NOMO-1 treated with dmso at 0.1 percent for 144 hours (cell line): ENCODE data around the gene JPH3.
"Not testable (repeated sequence)": the region's sequence is repeated elsewhere in the genome, so short reads cannot be mapped to it uniquely, and the experiment has no call there.

Experiments
- DNase-seq: peaks from one replicate; lab custom pipeline; 2025; ENCODE audit not compliant: unreplicated experiment; lab: John Stamatoyannopoulos, UW

JPH3 gene

GRCh38 chr16:87678618-87679017 is 76.3 kb downstream of the JPH3 start:
- no peak for DNase-seq

GRCh38 chr16:87679593-87680271 is 77.4 kb downstream of the JPH3 start:
- no peak for DNase-seq

- DNase-seq: no peak
Measured at GRCh38 chr16:87680272-87680644, 78.0 kb downstream of the JPH3 start.

DNA sequence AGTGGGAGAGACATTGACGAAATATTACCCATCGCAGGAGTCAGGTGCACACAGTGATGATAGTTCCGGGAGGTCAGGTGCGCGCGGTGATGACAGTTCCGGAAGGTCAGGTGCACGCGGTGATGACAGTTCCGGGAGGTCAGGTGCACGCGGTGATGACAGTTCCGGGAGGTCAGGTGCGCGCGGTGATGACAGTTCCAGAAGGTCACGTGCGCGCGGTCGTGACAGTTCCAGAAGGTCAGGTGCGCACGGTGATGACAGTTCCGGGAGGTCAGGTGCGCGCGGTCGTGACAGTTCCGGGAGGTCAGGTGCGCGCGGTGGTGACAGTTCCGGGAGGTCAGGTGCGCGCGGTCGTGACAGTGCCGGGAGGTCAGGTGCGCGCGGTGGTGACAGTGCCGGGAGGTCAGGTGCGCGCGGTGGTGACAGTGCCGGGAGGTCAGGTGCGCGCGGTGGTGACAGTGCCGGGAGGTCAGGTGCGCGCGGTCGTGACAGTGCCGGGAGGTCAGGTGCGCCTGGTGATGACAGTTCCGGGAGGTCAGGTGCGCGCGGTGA is 78.8 kb downstream of the JPH3 start:
- not testable (repeated sequence) for DNase-seq

- no peak for DNase-seq
Measured at GRCh38 chr16:87681981-87682570, 79.8 kb downstream of the JPH3 start.

DNA sequence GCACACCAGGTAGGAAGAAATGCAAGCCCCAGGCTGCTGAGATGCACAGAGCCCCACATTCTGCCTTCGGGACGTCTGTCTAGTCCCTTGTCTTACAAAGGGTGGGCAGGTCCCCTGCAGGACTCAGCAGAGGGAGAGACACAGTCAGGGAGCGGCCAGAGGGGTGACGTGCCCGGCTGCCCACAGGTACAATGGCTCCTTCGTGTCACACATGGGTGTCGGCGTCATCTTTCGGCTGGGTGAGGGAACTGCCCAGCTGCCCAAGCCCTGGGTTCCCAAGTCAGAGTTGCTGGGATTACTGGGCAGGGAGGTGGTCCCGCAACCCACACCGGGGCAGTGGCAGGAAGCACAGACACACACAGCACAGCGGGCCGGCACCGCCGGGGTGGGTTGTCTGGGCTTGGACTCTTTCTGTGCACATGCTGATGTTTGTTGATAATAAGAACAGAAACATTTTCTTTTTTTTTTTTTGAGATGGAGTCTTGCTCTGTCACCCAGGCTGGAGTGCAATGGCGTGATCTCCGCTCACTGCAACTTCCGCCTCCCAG is 80.6 kb downstream of the JPH3 start:
- DNase-seq: no peak

GRCh38 chr16:87684106-87684677 is 81.9 kb downstream of the JPH3 start:
- DNase-seq: no peak

DNA sequence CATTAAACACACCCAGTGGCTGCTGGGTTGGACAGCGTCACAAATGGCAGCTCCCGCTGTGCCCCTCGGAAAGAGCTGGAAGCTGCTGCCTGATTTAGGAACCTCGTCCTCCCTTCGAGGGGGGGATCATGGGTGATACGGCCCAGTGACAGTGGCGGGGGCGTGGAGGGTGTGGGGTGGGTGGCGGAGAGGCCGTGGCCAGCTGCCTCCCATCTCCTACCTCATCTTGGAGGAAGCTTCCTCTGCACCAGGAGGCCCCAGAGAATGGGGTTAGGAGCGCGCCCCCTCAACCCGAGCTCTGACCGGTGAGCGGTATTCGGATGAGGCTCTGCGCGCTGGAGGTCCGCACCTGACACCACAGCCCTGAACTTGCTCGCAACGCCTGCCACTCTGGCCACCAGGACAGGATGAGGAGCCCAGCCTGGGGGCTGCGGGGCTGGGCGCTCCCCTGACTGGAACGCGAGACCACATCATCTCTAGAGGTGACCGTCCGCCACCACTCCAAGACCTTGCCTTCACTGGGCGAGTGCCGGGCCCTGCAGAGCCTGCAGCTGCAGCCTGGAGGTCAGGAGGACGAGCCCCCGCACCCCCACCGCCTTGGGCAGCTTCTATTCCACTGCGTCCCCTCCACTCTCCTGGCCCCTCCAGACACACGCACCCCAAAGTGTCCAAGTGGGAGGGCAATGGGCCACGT is 82.5 kb downstream of the JPH3 start:
- no peak for DNase-seq

GRCh38 chr16:87685405-87685755 is 83.1 kb downstream of the JPH3 start:
- no peak for DNase-seq

DNA sequence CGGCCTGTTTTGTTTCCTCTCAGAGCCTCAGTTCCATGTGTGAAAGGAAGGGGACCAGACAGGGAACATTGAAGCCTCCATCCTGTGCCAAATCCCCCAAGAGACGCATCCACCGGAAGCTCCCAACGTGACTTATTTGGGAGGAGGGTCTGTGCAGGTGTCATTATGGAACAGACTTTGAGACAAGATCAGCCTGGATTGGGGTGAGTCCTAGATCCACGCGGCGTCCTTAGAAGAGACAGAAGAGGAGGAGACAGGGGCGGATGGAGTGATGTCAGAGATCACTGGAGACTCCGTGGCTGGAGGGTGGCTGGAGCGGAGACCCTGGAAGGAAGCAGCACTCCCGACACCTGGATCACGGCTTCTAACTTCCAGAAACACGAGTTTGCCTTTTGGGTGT is 83.5 kb downstream of the JPH3 start:
- no peak for DNase-seq

- no peak for DNase-seq
Measured at GRCh38 chr16:87686697-87687096, 84.4 kb downstream of the JPH3 start.

- no peak for DNase-seq
Measured at GRCh38 chr16:87687126-87687910, 85.0 kb downstream of the JPH3 start.

DNA sequence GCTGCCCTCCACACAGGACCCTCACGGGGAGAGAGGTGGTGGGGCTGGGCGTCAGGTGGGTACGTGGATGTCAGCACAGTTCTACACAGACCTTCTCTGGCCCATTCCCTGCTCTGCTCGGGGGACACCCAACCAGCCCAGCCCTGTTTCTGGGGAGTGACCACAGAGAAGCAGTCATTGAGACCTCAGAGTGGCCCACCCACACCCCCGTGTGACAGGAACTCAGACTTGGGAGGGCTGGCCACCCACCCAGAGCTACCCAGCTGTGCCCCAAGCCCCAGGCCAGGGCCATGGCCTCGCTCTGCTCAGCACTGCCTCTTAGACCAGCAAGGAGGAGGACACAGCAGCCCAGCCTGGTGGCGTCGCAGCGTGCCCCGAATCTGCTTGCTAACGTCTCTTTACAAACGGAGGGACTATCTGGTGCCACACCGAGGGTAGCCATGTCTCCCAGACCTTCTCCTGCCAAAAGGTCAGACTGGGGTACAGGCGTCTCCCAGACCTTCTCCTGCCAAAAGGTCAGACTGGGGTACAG is 85.8 kb downstream of the JPH3 start:
- DNase-seq: no peak

- no peak for DNase-seq
Measured at GRCh38 chr16:87688876-87689815, 86.8 kb downstream of the JPH3 start.

- DNase-seq: no peak
Measured at GRCh38 chr16:87689956-87690465, 87.7 kb downstream of the JPH3 start.

DNA sequence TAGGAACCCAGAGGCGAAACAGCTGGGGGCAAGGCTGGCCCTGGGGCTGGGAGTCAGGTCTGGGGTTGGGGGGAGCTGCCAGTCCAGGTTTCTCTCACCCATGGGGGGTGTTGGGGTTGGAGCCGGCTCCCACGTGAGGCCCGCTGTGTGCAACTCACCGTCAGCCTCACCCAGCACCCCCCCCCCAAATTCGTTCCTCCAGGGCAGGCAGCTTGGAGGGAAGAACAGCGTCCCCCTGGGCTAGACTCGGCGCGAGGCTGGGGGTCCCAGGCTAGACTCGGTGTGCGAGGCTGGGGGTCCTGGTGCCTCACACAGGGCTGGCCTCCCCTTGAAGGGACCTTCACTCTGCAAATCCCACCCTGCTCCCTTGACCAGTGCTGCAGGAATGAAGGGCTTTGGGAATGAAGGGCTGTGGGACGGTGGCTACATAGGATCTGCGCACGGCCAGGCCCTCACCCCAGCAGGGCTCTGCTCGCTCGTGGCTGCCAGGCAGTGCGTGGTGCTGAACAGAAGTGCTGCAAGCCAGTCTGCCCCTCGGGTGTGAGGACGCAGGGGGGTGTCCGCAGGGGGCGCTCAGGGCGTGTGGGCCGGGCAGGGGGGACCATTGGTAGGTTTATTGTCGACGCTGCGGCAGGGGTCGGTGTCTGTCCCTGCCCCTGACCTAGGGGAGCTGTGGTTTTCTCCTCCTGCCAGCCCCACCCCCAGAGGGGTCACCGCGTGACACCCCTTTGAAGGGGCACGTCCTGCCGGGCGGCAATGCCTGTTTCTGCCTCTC is 88.8 kb downstream of the JPH3 start:
- no peak for DNase-seq

DNA sequence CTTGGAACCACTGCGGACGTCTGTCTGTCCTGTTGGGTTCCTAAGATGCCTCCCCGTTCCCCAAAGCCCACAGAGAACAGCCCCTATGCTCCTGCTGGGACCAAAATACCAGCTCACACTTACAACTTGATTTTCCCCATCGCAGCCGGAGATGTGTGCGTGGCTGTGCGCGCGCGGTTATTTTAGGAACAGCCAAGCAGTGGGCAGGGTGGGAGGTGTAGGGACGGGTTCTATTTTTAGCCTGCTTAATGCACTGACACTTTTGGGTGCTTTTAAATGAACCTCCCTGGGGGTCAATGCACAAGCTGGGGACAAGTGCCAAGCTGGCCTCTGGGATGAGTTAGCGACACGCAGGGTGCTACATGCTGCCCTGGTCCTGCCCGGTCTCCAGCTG is 89.4 kb downstream of the JPH3 start:
- DNase-seq: no peak

DNA sequence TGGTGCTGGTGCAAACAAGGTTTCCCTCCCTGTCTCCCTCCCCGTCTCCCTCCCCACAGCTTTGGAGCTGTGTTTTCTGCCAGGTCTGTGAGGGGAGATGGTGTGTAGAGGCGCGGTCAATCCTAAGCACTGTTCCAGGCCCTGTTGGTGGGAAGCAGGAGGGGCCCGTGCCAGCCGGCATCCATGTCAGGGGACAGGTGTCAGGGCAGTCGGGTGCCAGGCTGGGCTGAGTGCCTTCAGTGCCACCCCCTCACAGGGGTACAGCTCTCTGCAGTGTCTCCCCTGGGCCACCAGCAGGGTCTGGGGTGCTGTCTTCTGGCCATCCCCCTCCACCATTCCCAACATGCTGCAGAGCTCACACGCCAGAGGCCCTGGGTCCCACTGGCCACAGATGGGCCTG is 89.9 kb downstream of the JPH3 start:
- no peak for DNase-seq

GRCh38 chr16:87692756-87693155 is 90.4 kb downstream of the JPH3 start:
- DNase-seq: no peak
